Osteocyte (in vitro differentiated cells): ENCODE results near the gene TMEM266. TPM values are rescaled to one million over a fixed set of nuclear protein-coding genes. Genes with fewer than 3 reads are reported as not detected.

Experiments used
- DNase-seq: peaks from one replicate; pipeline ENCODE4 v3.0.0; 2021; ENCODE audit warnings: mixed read lengths; ENCODE audit not compliant: unreplicated experiment; ENCODE audit errors: extremely low spot score
- H3K27ac Mint-ChIP-seq: one replicate; pipeline ENCODE4 v1.8.0; 2021; ENCODE audit warnings: mild to moderate bottlenecking, mixed read lengths; ENCODE audit not compliant: unreplicated experiment
- H3K27me3 Mint-ChIP-seq: one replicate; pipeline ENCODE4 v1.8.0; 2021; ENCODE audit warnings: mixed read lengths; ENCODE audit not compliant: unreplicated experiment
- H3K36me3 Mint-ChIP-seq: one replicate; pipeline ENCODE4 v1.8.0; 2021; ENCODE audit warnings: mixed read lengths; ENCODE audit not compliant: unreplicated experiment
- H3K4me1 Mint-ChIP-seq: one replicate; pipeline ENCODE4 v1.8.0; 2021; ENCODE audit warnings: mixed read lengths; ENCODE audit not compliant: unreplicated experiment
- H3K4me3 Mint-ChIP-seq: one replicate; pipeline ENCODE4 v1.8.0; 2021; ENCODE audit warnings: mild to moderate bottlenecking, moderate library complexity, mixed read lengths; ENCODE audit not compliant: unreplicated experiment
- H3K9me3 Mint-ChIP-seq: one replicate; pipeline ENCODE4 v1.8.0; 2021; ENCODE audit warnings: mixed read lengths; ENCODE audit not compliant: unreplicated experiment
- CTCF ChIP-seq: fragments of 200-600 bp; sonication (generic); IDR thresholded peaks from 2 replicates; pipeline ENCODE4 v1.5.0; 2021; ENCODE audit warnings: antibody characterized with exemption, mild to moderate bottlenecking, moderate library complexity
- total RNA-seq: library from RNA; stranded (reverse); gene quantifications from 2 replicates; pipeline ENCODE4 v1.2.1, GENCODE V29; 2021

Gene TMEM266
- total RNA-seq, 1 donor from 2014 or later = not detected

GRCh38 chr15:76208084-76208785 is 148.4 kb downstream of the TMEM266 start:
- Mint-ChIP-seq H3K4me1 (peaks cover 8% of the 10 kb centered on the region), H3K36me3 (peaks cover 14% of the 10 kb centered on the region), H3K4me3 (no peak overlapping the region), H3K27me3 (no peaks in the 10 kb centered on the region), H3K27ac (no peak overlapping the region), H3K9me3 (no peaks in the 10 kb centered on the region)
- DNase-seq = peak; percentile 75
- TF ChIP-seq CTCF = no peak

- no peaks in the 10 kb centered on the region for H3K27me3 Mint-ChIP-seq
- H3K27ac Mint-ChIP-seq = no peak overlapping the region
- TF ChIP-seq CTCF = no peak
These were observed 149.1 kb downstream of the TMEM266 start for GRCh38 chr15:76208786-76209424.

GRCh38 chr15:76209523-76209922 is 149.7 kb downstream of the TMEM266 start:
- H3K4me3 Mint-ChIP-seq = no peak overlapping the region
- H3K27ac Mint-ChIP-seq = no peak overlapping the region
- no peaks in the 10 kb centered on the region for H3K9me3 Mint-ChIP-seq
- H3K4me1 Mint-ChIP-seq = peaks cover 8% of the 10 kb centered on the region
- peak; percentile 59 for DNase-seq
- TF ChIP-seq CTCF = no peak
- H3K27me3 Mint-ChIP-seq = no peaks in the 10 kb centered on the region
- H3K36me3 Mint-ChIP-seq = peaks cover 18% of the 10 kb centered on the region

More at GRCh38 chr15:76208786-76209424, 149.1 kb downstream of the TMEM266 start:
- peak; percentile 75 for DNase-seq
- Mint-ChIP-seq H3K4me1 (peaks cover 8% of the 10 kb centered on the region), H3K36me3 (peaks cover 18% of the 10 kb centered on the region), H3K4me3 (no peak overlapping the region), H3K9me3 (no peaks in the 10 kb centered on the region)

- Mint-ChIP-seq H3K27me3 (no peaks in the 10 kb centered on the region), H3K4me1 (peaks cover 8% of the 10 kb centered on the region), H3K27ac (no peak overlapping the region), H3K9me3 (no peaks in the 10 kb centered on the region), H3K4me3 (no peak overlapping the region), H3K36me3 (peaks cover 19% of the 10 kb centered on the region)
- DNase-seq = no peak
- no peak for TF ChIP-seq CTCF
These were observed 150.2 kb downstream of the TMEM266 start for GRCh38 chr15:76209942-76210341.

- H3K9me3 Mint-ChIP-seq = peaks cover 9% of the 10 kb centered on the region
- H3K36me3 Mint-ChIP-seq = peaks cover 30% of the 10 kb centered on the region
- H3K27me3 Mint-ChIP-seq = no peaks in the 10 kb centered on the region
- TF ChIP-seq CTCF = no peak
- no peak overlapping the region for H3K27ac Mint-ChIP-seq
- no peak overlapping the region for H3K4me3 Mint-ChIP-seq
- no peak for DNase-seq
- H3K4me1 Mint-ChIP-seq = peaks cover 8% of the 10 kb centered on the region
These were observed 155.8 kb downstream of the TMEM266 start for GRCh38 chr15:76215634-76216033.
